ENCODE measurements around the gene APOBEC3G. TPM values are rescaled to one million over a fixed set of nuclear protein-coding genes. Genes with fewer than 3 reads are reported as not detected.

Gene APOBEC3G
- total RNA-seq, 4 donors from 2014 or later = 7.2 to 17.7 (median 9.9) TPM

DNA sequence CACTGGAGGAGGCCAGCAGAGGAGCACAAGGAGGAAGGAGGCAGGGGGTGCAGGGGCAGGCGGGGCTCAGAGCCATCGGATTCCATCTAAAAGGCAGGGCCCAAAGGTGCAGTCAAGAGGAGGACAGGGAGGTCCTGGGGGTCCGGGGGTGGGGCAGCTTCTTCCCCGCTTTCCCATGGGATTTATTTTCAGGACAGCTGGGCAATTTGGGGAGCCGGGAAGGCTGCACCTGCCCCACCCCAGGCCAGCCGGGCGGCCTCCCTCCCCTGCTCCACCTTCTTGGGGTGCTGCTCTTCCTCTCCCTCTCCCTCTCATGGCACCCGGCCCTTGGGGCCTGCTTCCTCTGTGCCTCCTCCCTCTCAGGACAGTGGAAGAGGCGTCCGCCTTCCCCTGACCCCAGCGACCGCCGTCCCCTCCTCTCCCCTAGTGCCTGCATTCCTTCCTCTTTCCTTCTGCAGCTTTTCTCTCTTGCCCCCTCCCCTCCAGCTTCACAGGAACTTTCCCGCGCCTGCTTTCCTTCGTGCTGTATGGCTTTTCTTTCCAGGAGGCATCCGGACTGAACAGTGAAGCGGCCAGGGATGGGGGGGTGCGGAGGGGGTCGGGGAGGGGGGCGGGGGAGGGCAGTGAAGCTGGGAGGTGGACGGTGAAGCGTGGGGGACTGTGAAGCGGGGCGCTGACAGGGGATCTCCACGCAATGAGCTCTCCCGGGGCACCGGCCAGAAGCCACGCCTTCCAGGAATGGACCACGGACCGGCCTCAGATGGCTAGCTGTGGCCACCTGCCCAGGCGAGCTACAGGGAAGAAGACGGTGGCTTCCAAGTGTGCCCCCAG, 46.9 kb downstream of the APOBEC3G start:
- intact Hi-C loops (cut with DNase I) = loop anchor here (5.0 to 10.0 kb wide), 2 partner anchors 257 to 349 kb away; no protein-coding TSS in a partner anchor
- 23 to 27% methylated on average over 32 of the region's 33 CpGs for WGBS, 2 donors
- no peak for DNase-seq

DNA sequence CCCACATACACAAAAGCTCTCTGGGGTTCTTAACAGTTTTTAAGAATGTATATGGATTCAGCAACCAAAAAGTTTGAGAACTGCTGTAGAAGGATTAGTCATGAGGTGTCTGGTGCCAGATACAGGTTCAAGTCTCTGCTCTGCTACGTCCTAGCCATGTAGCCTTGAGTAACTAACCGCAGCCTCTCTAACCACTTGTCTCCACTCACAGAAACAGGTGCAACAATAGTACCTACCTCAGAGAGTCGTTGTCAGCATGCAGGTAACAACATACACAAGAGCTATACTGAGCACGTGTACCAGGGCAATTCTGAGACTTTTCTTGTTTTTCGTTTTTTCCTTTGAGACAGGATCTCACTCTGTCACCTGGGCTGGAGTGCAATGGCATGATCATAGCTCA, 48.5 kb downstream of the APOBEC3G start:
- intact Hi-C loops (cut with DNase I) = loop anchor here (10.0 kb wide), 1 partner anchor 351 kb away; no protein-coding TSS in a partner anchor
- WGBS, 2 donors = 73% methylated on average over 5 of the region's 5 CpGs
- TF ChIP-seq, protein P1, sequence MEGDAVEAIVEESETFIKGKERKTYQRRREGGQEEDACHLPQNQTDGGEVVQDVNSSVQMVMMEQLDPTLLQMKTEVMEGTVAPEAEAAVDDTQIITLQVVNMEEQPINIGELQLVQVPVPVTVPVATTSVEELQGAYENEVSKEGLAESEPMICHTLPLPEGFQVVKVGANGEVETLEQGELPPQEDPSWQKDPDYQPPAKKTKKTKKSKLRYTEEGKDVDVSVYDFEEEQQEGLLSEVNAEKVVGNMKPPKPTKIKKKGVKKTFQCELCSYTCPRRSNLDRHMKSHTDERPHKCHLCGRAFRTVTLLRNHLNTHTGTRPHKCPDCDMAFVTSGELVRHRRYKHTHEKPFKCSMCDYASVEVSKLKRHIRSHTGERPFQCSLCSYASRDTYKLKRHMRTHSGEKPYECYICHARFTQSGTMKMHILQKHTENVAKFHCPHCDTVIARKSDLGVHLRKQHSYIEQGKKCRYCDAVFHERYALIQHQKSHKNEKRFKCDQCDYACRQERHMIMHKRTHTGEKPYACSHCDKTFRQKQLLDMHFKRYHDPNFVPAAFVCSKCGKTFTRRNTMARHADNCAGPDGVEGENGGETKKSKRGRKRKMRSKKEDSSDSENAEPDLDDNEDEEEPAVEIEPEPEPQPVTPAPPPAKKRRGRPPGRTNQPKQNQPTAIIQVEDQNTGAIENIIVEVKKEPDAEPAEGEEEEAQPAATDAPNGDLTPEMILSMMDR (IDR thresholded peaks at IDR 0.05) = no peak
- TF ChIP-seq POLR2A (IDR thresholded peaks at IDR 0.05) = no peak
- Histone ChIP-seq H3K27ac (no peak overlapping the region), H3K36me3 (no peaks in the 10 kb centered on the region), H3K4me3 (replicated peaks in 1 of 3) (no peak overlapping the region), H3K4me1 (no peaks in the 10 kb centered on the region), H3K9me3 (no peaks in the 10 kb centered on the region), H3K27me3 (no peaks in the 10 kb centered on the region)
- no peak for DNase-seq

More for the DNA sequence above, 46.9 kb downstream of the APOBEC3G start:
- Histone ChIP-seq H3K27ac (no peak overlapping the region), H3K4me1 (no peaks in the 10 kb centered on the region), H3K27me3 (no peaks in the 10 kb centered on the region), H3K36me3 (no peaks in the 10 kb centered on the region), H3K4me3 (replicated peaks in 1 of 3) (no peak overlapping the region), H3K9me3 (no peaks in the 10 kb centered on the region)
- no peak for TF ChIP-seq POLR2A (IDR thresholded peaks at IDR 0.05)
- TF ChIP-seq, protein P1 (IDR thresholded peaks at IDR 0.05) = no peak

DNA sequence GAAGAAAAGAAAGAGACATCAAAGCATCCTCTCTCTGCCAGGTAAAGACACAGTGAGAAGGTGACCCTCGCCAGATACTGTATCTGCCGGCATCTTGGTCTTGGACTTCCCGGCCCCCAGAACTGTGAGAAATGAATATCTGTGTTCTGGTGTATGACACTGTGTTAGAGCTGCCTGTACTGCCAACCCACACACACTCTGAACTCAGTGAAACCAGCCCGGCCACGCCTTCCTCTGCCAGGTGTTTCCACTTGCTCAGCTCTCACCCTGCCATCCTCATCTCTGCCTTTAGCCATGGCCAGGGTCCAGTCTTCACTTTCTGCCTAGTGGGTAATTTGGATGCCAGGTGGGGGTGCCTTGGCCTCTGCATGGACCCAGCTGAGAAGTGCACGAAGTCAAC, 51.4 kb downstream of the APOBEC3G start:
- Histone ChIP-seq H3K4me3 (replicated peaks in 1 of 3) (no peak overlapping the region), H3K4me1 (peaks cover 0 to 4% of the 10 kb centered on the region in 2 donors), H3K27me3 (no peaks in the 10 kb centered on the region), H3K9me3 (no peaks in the 10 kb centered on the region), H3K27ac (no peak overlapping the region), H3K36me3 (peaks cover 8 to 11% of the 10 kb centered on the region in 2 donors)
- no peak for TF ChIP-seq POLR2A (IDR thresholded peaks at IDR 0.05)
- TF ChIP-seq, protein P1 (IDR thresholded peaks at IDR 0.05) = no peak
- WGBS, 2 donors = 93 to 98% methylated on average over 6 of the region's 6 CpGs
- intact Hi-C loops (cut with DNase I) = loop anchor here (10.0 kb wide), 1 partner anchor 354 kb away; no protein-coding TSS in a partner anchor
- DNase-seq = no peak

DNA sequence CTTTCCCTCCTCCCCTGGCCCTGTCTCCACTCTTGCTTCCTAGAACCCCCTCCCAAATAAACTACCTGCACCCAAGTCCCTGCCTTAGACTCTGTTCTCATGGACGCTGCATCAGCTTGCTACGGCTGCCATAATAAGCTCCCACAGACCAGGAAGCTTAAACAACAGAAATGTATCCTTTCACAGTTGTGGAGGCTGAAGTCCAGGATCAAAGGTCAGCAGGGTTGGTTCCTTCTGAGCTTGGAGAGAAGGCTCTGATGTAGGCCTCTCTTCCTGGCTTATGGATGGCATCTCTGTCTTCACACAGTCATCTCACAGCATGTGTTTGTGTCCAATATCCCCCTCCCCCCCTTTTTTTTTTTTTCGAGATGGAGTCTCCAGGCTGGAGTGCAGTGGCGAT, 52.0 kb downstream of the APOBEC3G start:
- no peak overlapping the region for H3K27ac ChIP-seq
- no peaks in the 10 kb centered on the region for H3K27me3 ChIP-seq
- H3K9me3 ChIP-seq = no peaks in the 10 kb centered on the region
- intact Hi-C loops (cut with DNase I) = loop anchor here (10.0 kb wide), 1 partner anchor 354 kb away; no protein-coding TSS in a partner anchor
- H3K36me3 ChIP-seq = peaks cover 11 to 13% of the 10 kb centered on the region in 2 donors
- 90 to 97% methylated on average over 4 of the region's 4 CpGs for WGBS, 2 donors
- TF ChIP-seq, protein P1 (IDR thresholded peaks at IDR 0.05) = no peak
- no peak for TF ChIP-seq POLR2A (IDR thresholded peaks at IDR 0.05)
- H3K4me1 ChIP-seq = peaks cover 0 to 4% of the 10 kb centered on the region in 2 donors
- DNase-seq = no peak
- H3K4me3 ChIP-seq (replicated peaks in 1 of 3) = no peak overlapping the region

DNA sequence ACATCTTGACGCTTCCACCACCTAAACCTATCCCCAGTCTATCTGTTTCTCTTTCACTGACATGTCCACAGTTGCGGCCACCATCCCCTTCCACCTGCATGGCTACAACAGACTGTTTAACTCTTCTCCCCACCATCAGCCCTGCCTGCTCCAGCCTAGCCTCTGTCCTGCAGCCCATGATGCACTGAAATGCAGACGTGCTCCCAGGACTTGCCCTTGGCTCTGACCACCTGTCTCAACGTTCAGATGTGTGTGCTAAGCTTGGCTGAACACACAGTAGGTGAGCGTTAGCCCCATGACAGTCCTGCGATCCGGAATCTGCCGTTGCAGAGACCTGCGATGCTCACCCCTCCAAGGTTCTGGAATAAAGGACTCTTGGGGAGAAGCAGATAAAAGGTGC, 52.7 kb downstream of the APOBEC3G start:
- H3K4me1 ChIP-seq = peaks cover 0 to 4% of the 10 kb centered on the region in 2 donors
- peaks cover 11 to 16% of the 10 kb centered on the region in 2 donors for H3K36me3 ChIP-seq
- DNase-seq = no peak
- intact Hi-C loops (cut with DNase I) = loop anchor here (10.0 kb wide), 1 partner anchor 355 kb away; no protein-coding TSS in a partner anchor
- no peak overlapping the region for H3K4me3 ChIP-seq (replicated peaks in 1 of 3)
- H3K27me3 ChIP-seq = no peaks in the 10 kb centered on the region
- H3K9me3 ChIP-seq = no peaks in the 10 kb centered on the region
- no peak for TF ChIP-seq POLR2A (IDR thresholded peaks at IDR 0.05)
- TF ChIP-seq, protein P1 (IDR thresholded peaks at IDR 0.05) = no peak
- H3K27ac ChIP-seq = no peak overlapping the region
- 85 to 93% methylated on average over 9 of the region's 9 CpGs for WGBS, 2 donors

Data from thyroid gland (tissue), 4 donors.